Parathyroid adenoma (tissue), 2 donors: ENCODE data around the gene ZNF664.
A peak's percentile ranks its signal among the peaks of the same experiment; 100 is the strongest.

Experiments
- H2AFZ ChIP-seq: fragments of 300-600 bp; sonication (generic); one replicate; pipeline ENCODE4 v1.7.0; 2017; ENCODE audit warnings: antibody characterized with exemption, mild to moderate bottlenecking
- H3K27ac ChIP-seq: fragments of 300-600 bp; sonication (generic); one replicate; pipeline ENCODE4 v1.7.0; 2017
- H3K27me3 ChIP-seq: fragments of 300-600 bp; sonication (generic); one replicate; pipeline ENCODE4 v1.7.0; 2017; ENCODE audit warnings: low read length; ENCODE audit not compliant: control insufficient read depth, insufficient read depth
- H3K36me3 ChIP-seq: fragments of 300-600 bp; sonication (generic); one replicate; pipeline ENCODE4 v1.7.0; 2017; ENCODE audit warnings: low read length; ENCODE audit not compliant: control insufficient read depth, insufficient read depth
- H3K4me1 ChIP-seq: fragments of 300-600 bp; sonication (generic); one replicate; pipeline ENCODE4 v1.7.0; 2017; ENCODE audit warnings: control low read depth
- H3K4me2 ChIP-seq: fragments of 300-600 bp; sonication (generic); one replicate; pipeline ENCODE4 v1.7.0; 2017; ENCODE audit warnings: low read length
- H3K4me3 ChIP-seq: fragments of 300-600 bp; sonication (generic); one replicate; pipeline ENCODE4 v1.7.0; 2017; ENCODE audit warnings: low read depth, low read length
- H3K79me2 ChIP-seq: fragments of 300-600 bp; sonication (generic); one replicate; pipeline ENCODE4 v1.7.0; 2017; ENCODE audit warnings: control low read depth
- H3K9ac ChIP-seq: fragments of 300-600 bp; sonication (generic); one replicate; pipeline ENCODE4 v1.7.0; 2017; ENCODE audit warnings: mild to moderate bottlenecking
- H3K9me3 ChIP-seq: fragments of 300-600 bp; sonication (generic); one replicate; pipeline ENCODE4 v1.7.0; 2017; ENCODE audit warnings: low read length; ENCODE audit not compliant: control insufficient read depth
- CTCF ChIP-seq: fragments of 300-600 bp; sonication (generic); IDR thresholded peaks from one replicate; pipeline ENCODE4 v1.7.0; 2017; ENCODE audit warnings: antibody characterized with exemption, mild to moderate bottlenecking
- donor health status: primary hyperparathyroidism.

The ZNF664 gene

DNA sequence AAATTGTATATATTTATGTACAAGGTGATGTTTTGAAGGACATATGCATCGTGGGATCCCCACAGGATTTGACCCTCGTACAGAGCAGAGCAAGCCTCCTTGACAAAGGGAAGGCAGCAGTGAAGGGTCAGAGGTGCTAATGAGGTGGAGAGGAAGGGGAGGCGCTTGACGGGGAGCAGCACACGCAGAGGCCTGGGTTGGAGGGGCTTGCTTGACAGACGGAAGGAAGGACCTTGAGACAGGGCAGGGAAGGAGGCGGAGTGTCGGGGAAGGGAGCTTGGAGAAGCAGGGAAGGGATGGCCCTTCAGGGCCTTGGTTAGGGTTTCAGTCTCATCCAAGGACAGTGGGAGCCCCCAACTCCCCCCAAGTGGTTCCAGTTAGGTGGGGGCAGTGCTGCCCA is 52.6 kb downstream of the ZNF664 start:
- Histone ChIP-seq H2AFZ (no peak overlapping the region), H3K36me3 (no peaks in the 10 kb centered on the region), H3K27ac (no peak overlapping the region), H3K9me3 (no peaks in the 10 kb centered on the region), H3K4me2 (no peak overlapping the region), H3K9ac (no peak overlapping the region), H3K27me3 (no peaks in the 10 kb centered on the region), H3K79me2 (no peaks in the 10 kb centered on the region), H3K4me1 (peaks cover 31% of the 10 kb centered on the region), H3K4me3 (no peak overlapping the region)
- no peak for TF ChIP-seq CTCF

- H3K4me3 ChIP-seq: no peak overlapping the region
- TF ChIP-seq CTCF: no peak
- no peaks in the 10 kb centered on the region for H3K79me2 ChIP-seq
- peaks cover 26% of the 10 kb centered on the region for H3K4me1 ChIP-seq
- no peaks in the 10 kb centered on the region for H3K36me3 ChIP-seq
- H3K9ac ChIP-seq: no peak overlapping the region
- H3K27me3 ChIP-seq: no peaks in the 10 kb centered on the region
- H2AFZ ChIP-seq: no peak overlapping the region
- no peak overlapping the region for H3K4me2 ChIP-seq
- no peak overlapping the region for H3K27ac ChIP-seq
- no peaks in the 10 kb centered on the region for H3K9me3 ChIP-seq
Measured at GRCh38 chr12:124026755-124027745, 54.0 kb downstream of the ZNF664 start.

- H3K4me3 ChIP-seq: no peak overlapping the region
- H3K36me3 ChIP-seq: no peaks in the 10 kb centered on the region
- H3K79me2 ChIP-seq: no peaks in the 10 kb centered on the region
- no peak overlapping the region for H3K9ac ChIP-seq
- H3K27ac ChIP-seq: peak overlapping the region; percentile 55
- H2AFZ ChIP-seq: peak overlapping the region; percentile 63
- H3K4me2 ChIP-seq: peak overlapping the region; percentile 58
- H3K27me3 ChIP-seq: no peaks in the 10 kb centered on the region
- TF ChIP-seq CTCF: no peak
- no peaks in the 10 kb centered on the region for H3K9me3 ChIP-seq
- H3K4me1 ChIP-seq: peaks cover 26% of the 10 kb centered on the region
Measured at GRCh38 chr12:124027753-124028554, 54.9 kb downstream of the ZNF664 start.

DNA sequence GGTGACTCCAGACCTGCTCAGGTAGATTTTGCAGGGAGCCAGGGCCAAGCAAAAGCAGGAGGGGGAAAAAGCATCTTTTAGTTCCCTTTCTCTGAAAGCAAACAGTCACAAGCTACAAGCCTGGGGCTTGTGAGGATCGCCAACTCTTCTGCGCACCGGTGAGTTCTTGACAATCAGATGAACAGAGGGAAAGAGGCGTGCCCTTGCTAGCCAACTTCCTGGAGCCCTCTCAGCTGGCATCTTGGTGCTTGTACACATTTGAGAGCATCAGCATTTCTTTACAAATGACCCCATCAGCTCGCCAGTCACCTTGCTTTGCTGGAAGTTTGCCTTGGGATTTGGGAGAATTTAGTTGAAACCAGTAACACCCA is 55.5 kb downstream of the ZNF664 start:
- no peaks in the 10 kb centered on the region for H3K36me3 ChIP-seq
- H3K27me3 ChIP-seq: no peaks in the 10 kb centered on the region

More for the DNA sequence above, 55.5 kb downstream of the ZNF664 start:
- H3K27ac ChIP-seq: peak overlapping the region; percentile 55
- no peak overlapping the region for H3K4me3 ChIP-seq
- H3K4me2 ChIP-seq: peak overlapping the region; percentile 58
- peak overlapping the region; percentile 63 for H2AFZ ChIP-seq
- no peak overlapping the region for H3K9ac ChIP-seq
- peaks cover 26% of the 10 kb centered on the region for H3K4me1 ChIP-seq
- no peak for TF ChIP-seq CTCF
- no peaks in the 10 kb centered on the region for H3K9me3 ChIP-seq
- H3K79me2 ChIP-seq: no peaks in the 10 kb centered on the region
